Panc1 (cell line): ENCODE results near the gene C1orf105. TPM values are rescaled to one million over a fixed set of nuclear protein-coding genes. Genes with fewer than 3 reads are reported as not detected.
A peak's percentile ranks its signal among the peaks of the same experiment; 100 is the strongest.

Experiments used
- ATAC-seq: fragments of 200-7000 bp; cut with Tn5 transposase; 2 replicates; pipeline ENCODE4 v1.9.1; 2020; ENCODE audit warnings: mild to moderate bottlenecking, moderate library complexity
- BruUV-seq: library from RNA; stranded (reverse); fragments of 400-500 nt; replicated peaks from 2 replicates; lab custom pipeline; 2021; lab: Mats Ljungman, UMichigan
- CTCF ChIA-PET: fragments of 300-600 bp; sonication (Branson Sonifier 250); formaldehyde crosslinking; loops from one replicate; lab custom pipeline; 2022; ENCODE audit warnings: antibody characterized with exemption; lab: Charles Lee
- POLR2A ChIA-PET: fragments of 300-600 bp; sonication (Branson Sonifier 250); formaldehyde crosslinking; loops from one replicate; lab custom pipeline; 2022; ENCODE audit warnings: antibody characterized with exemption; lab: Charles Lee
- DNase-seq: peaks from one replicate; pipeline ENCODE4 v3.0.0-alpha.2; 2010; ENCODE audit warnings: low read depth, low spot score
- H3K27ac ChIP-seq: 2 replicates; pipeline ENCODE4 v1.5.1; 2011; ENCODE audit warnings: mild to moderate bottlenecking, low read length, inconsistent platforms
- H3K27me3 ChIP-seq: fragments of 200-500 bp; sonication (Bioruptor generic); 2 replicates; pipeline ENCODE4 v1.6.0; 2014; ENCODE audit warnings: low read length, inconsistent platforms; ENCODE audit not compliant: control insufficient read depth, insufficient read depth
- H3K36me3 ChIP-seq: fragments of 200-500 bp; sonication (Bioruptor generic); 2 replicates; pipeline ENCODE4 v1.5.1; 2014; ENCODE audit warnings: inconsistent platforms, mild to moderate bottlenecking, low read length, moderate library complexity; ENCODE audit not compliant: control insufficient read depth, insufficient read depth
- H3K4me1 ChIP-seq: 2 replicates; pipeline ENCODE4 v1.5.1; 2011; ENCODE audit warnings: inconsistent platforms, mild to moderate bottlenecking, low read length, moderate library complexity; ENCODE audit not compliant: control insufficient read depth, insufficient read depth
- H3K4me3 ChIP-seq, 2 experiments: 2 replicates each; pipeline ENCODE4 v1.5.1; 2011 to 2012; ENCODE audit warnings: low read depth in 2 of 2, low read length in 2 of 2, mild to moderate bottlenecking in 2 of 2, inconsistent platforms in 1 of 2, moderate library complexity in 1 of 2
- H3K9me3 ChIP-seq: fragments of 200-500 bp; sonication (Bioruptor generic); 2 replicates; pipeline ENCODE4 v1.5.1; 2014; ENCODE audit warnings: low read depth, mild to moderate bottlenecking, inconsistent platforms, low read length, moderate library complexity; ENCODE audit not compliant: control insufficient read depth, insufficient read depth
- CTCF ChIP-seq: fragments of 450-650 bp; IDR thresholded peaks from 2 replicates; pipeline ENCODE4 v1.5.1; 2017; ENCODE audit warnings: mild to moderate bottlenecking
- POLR2AphosphoS5 ChIP-seq: IDR thresholded peaks from 2 replicates; pipeline ENCODE4 v1.6.1; 2012; ENCODE audit warnings: mild to moderate bottlenecking, low read depth, low read length, moderate library complexity
- SIN3A ChIP-seq: IDR thresholded peaks from 2 replicates; pipeline ENCODE4 v1.6.1; 2012; ENCODE audit warnings: low read depth, mild to moderate bottlenecking, low read length, moderate library complexity, borderline replicate concordance; ENCODE audit not compliant: insufficient read depth
- TCF7L2 ChIP-seq: IDR thresholded peaks from 2 replicates; pipeline ENCODE4 v1.6.1; 2011; ENCODE audit warnings: mild to moderate bottlenecking, low read depth, low read length, inconsistent platforms
- in situ Hi-C: cut with HindIII; loops from 2 replicates; pipeline ENCODE4 v1.10.0; 2016; ENCODE audit warnings: low sequenced_read_pairs, low pct_unique_long_range_greater_than_20kb
- intact Hi-C: fragments of 100-400 bp; cut with micrococcal nuclease; formaldehyde crosslinking; loops from one replicate; pipeline ENCODE4 v1.10.0; 2022; ENCODE audit not compliant: unreplicated experiment
- total RNA-seq: library from RNA; stranded (reverse); gene quantifications from one replicate; pipeline ENCODE4 v1.2.1, GENCODE V29; 2021; ENCODE audit not compliant: unreplicated experiment
- TF ChIP-seq, protein P1 (sequence below), 2 experiments: IDR thresholded peaks; 2 replicates each; pipeline ENCODE4 v1.6.1; 2011 to 2012; ENCODE audit warnings: low read depth in 2 of 2, control low read depth in 1 of 2, low read length in 1 of 2, mild to moderate bottlenecking in 1 of 2, moderate library complexity in 1 of 2; ENCODE audit not compliant: insufficient read depth in 1 of 2

Gene C1orf105
- total RNA-seq, 1 experiment from 2014 or later = not detected

- Histone ChIP-seq H3K27me3 (no peaks in the 10 kb centered on the region), H3K36me3 (no peaks in the 10 kb centered on the region), H3K9me3 (peaks cover 2% of the 10 kb centered on the region; the same call in 1 of the 2 replicates), H3K4me3 (no peak overlapping the region), H3K4me1 (peaks cover 11% of the 10 kb centered on the region), H3K27ac (peak overlapping the region; percentile 100)
- intact Hi-C loops = no loop called here
- BruUV-seq = no TSS peak
- ChIA-PET POLR2A (no interaction called here), CTCF (no interaction called here)
- in situ Hi-C loops = no loop called here
- TF ChIP-seq POLR2AphosphoS5 (no peak), TCF7L2 (no peak)
- ATAC-seq (no peak), DNase-seq (no peak)
Measured at GRCh38 chr1:172391976-172392375, 28.5 kb upstream of the C1orf105 start.

DNA sequence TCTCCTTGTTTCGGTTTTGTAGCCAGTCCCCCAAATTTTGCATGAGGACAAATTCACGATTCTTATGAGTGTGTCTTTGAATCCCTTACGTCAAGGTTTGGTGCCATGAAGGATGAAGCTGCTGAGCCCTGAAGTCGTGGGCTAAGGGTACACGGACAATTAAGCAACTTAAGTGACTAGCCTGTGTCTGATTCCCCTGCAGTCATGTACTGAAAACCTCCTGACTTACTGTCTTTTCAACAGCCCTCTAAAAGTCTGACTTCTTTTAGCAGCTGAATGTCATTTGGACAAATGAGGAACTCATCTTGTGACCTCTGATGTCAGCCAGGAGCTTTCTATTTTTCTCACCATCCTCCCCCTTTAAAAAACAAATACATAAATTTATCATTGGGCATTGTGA is 27.1 kb upstream of the C1orf105 start:
- no TSS peak for BruUV-seq
- intact Hi-C loops = no loop called here
- POLR2A ChIA-PET = interaction anchor here (0.7 kb wide), 2 partner anchors 260 to 1221 kb away, joined by 3 read pairs; no protein-coding TSS in a partner anchor
- Histone ChIP-seq H3K27me3 (no peaks in the 10 kb centered on the region), H3K9me3 (peaks cover 15% of the 10 kb centered on the region; the same call in 1 of the 2 replicates), H3K4me3 (no peak overlapping the region), H3K27ac (peak overlapping the region; percentile 100; the same call in 1 of the 2 replicates), H3K36me3 (no peaks in the 10 kb centered on the region), H3K4me1 (peaks cover 11% of the 10 kb centered on the region)
- CTCF ChIA-PET = no interaction called here
- no peak for ATAC-seq
- no peak for DNase-seq
- in situ Hi-C loops = no loop called here
- TF ChIP-seq CTCF = no peak
- TF ChIP-seq, protein P1, sequence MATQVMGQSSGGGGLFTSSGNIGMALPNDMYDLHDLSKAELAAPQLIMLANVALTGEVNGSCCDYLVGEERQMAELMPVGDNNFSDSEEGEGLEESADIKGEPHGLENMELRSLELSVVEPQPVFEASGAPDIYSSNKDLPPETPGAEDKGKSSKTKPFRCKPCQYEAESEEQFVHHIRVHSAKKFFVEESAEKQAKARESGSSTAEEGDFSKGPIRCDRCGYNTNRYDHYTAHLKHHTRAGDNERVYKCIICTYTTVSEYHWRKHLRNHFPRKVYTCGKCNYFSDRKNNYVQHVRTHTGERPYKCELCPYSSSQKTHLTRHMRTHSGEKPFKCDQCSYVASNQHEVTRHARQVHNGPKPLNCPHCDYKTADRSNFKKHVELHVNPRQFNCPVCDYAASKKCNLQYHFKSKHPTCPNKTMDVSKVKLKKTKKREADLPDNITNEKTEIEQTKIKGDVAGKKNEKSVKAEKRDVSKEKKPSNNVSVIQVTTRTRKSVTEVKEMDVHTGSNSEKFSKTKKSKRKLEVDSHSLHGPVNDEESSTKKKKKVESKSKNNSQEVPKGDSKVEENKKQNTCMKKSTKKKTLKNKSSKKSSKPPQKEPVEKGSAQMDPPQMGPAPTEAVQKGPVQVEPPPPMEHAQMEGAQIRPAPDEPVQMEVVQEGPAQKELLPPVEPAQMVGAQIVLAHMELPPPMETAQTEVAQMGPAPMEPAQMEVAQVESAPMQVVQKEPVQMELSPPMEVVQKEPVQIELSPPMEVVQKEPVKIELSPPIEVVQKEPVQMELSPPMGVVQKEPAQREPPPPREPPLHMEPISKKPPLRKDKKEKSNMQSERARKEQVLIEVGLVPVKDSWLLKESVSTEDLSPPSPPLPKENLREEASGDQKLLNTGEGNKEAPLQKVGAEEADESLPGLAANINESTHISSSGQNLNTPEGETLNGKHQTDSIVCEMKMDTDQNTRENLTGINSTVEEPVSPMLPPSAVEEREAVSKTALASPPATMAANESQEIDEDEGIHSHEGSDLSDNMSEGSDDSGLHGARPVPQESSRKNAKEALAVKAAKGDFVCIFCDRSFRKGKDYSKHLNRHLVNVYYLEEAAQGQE (IDR thresholded peaks at IDR 0.05; ENCODE audit: insufficient read depth in 1 of 2, low read depth in 2 of 2, low read length in 1 of 2) = no peak
- TF ChIP-seq TCF7L2 = no peak
- no peak for TF ChIP-seq POLR2AphosphoS5
- TF ChIP-seq SIN3A = no peak

- Histone ChIP-seq H3K4me3 (0 out of 4 replicates have a peak overlapping the region, but pooled peaks of 1 of the 2 experiments have one; percentile 9), H3K9me3 (peaks cover 18% of the 10 kb centered on the region; the same call in 1 of the 2 replicates), H3K27ac (peak overlapping the region; percentile 100), H3K36me3 (no peaks in the 10 kb centered on the region), H3K4me1 (peaks cover 20% of the 10 kb centered on the region), H3K27me3 (no peaks in the 10 kb centered on the region)
- peak; percentile 78 for ATAC-seq
- TF ChIP-seq POLR2AphosphoS5 = no peak
- TF ChIP-seq, protein P1 (IDR thresholded peaks at IDR 0.05; ENCODE audit: insufficient read depth in 1 of 2, low read depth in 2 of 2, low read length in 1 of 2) = no peak
- no peak for TF ChIP-seq TCF7L2
- TF ChIP-seq CTCF = no peak
- TF ChIP-seq SIN3A = no peak
- CTCF ChIA-PET = interaction anchor here (0.8 to 1.1 kb wide), 2 partner anchors 40 to 392 kb away, joined by 3 to 7 read pairs; no protein-coding TSS in a partner anchor
- in situ Hi-C loops (no loop called here), intact Hi-C loops (no loop called here)
- POLR2A ChIA-PET = interaction anchor here (0.7 kb wide), 1 partner anchor 212 kb away, joined by 3 read pairs; no protein-coding TSS in a partner anchor
- no peak for DNase-seq
- no TSS peak for BruUV-seq
Measured at GRCh38 chr1:172394141-172394751, 26.2 kb upstream of the C1orf105 start.
